Transverse colon (tissue), 3 donors: ENCODE data around the gene TMEM181.

Experiments
- EP300 ChIP-seq: sonication (generic); formaldehyde crosslinking; IDR thresholded peaks from one replicate; pipeline ENCODE4 v1.6.1; 2017; ENCODE audit warnings: antibody characterized with exemption, low read depth
- POLR2AphosphoS5 ChIP-seq, 3 donors: sonication (generic); formaldehyde crosslinking; IDR thresholded peaks; one replicate each; pipeline ENCODE4 v1.6.1; 2016; ENCODE audit warnings: antibody characterized with exemption in 3 of 3

DNA sequence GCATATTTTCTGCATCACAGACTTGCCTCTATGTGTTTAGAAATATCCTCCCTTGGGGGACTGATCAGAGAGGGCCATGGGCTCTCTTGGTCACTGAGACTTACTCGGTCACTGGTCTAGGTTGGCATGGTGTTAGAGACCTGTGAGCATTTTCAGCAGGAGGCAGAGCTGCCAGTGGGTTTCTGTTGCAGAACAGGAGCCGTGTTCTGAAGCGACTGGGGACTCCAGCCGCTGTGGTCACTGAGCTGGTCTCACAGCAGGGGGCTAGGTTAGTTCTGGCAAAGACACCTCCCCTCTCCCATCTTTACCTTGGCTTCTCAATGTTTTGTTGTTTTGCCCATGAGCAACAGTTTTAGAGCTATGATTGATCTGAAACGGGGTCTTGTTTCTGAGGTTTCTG is 8.7 kb downstream of the TMEM181 start:
- TF ChIP-seq POLR2AphosphoS5 (IDR thresholded peaks at IDR 0.05), result no peak
- no peak for TF ChIP-seq EP300
